ENCODE data around the gene CEP97.

The CEP97 gene

DNA sequence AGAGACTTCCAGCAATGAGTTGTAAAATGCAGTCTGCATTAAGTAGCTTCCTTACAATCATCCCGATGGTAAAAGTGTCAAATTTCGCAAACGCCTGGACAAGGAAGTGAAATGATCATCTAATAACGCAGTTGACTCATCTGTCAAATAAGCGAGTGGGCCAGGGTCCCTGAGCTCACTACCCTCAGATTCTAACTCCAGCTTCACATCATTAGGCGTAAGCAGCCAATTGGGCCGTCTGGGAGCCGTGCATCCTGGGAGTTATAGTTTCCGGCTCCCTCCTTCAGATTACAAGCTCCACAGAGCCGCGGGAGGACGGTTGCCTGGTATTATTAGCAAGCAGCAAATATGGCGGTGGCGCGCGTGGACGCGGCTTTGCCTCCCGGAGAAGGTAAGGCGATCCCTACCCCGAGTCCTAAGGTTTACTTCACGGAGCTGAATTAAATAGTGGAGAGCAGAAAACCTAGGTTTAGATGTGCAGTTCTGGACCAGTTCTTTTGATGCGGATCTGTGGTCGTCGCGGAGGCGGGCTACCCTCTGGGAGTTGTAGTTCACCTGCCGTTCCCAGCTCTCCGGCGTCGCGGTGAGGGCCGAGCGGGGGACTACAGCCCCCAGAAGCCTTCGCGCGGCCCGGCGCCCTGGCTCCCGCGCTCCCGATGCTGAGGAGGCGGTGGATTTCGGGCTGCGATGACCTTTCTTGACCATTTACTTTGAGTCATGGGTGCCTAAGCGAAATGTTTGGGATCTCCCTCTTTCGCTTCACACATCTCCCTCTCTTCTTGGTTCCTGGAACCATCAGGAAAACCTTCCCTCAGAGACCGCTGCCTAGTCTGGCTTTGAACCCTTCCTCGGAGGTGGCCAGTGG lies at the start of gene CEP97 (continued):
- TF ChIP-seq, protein P1, sequence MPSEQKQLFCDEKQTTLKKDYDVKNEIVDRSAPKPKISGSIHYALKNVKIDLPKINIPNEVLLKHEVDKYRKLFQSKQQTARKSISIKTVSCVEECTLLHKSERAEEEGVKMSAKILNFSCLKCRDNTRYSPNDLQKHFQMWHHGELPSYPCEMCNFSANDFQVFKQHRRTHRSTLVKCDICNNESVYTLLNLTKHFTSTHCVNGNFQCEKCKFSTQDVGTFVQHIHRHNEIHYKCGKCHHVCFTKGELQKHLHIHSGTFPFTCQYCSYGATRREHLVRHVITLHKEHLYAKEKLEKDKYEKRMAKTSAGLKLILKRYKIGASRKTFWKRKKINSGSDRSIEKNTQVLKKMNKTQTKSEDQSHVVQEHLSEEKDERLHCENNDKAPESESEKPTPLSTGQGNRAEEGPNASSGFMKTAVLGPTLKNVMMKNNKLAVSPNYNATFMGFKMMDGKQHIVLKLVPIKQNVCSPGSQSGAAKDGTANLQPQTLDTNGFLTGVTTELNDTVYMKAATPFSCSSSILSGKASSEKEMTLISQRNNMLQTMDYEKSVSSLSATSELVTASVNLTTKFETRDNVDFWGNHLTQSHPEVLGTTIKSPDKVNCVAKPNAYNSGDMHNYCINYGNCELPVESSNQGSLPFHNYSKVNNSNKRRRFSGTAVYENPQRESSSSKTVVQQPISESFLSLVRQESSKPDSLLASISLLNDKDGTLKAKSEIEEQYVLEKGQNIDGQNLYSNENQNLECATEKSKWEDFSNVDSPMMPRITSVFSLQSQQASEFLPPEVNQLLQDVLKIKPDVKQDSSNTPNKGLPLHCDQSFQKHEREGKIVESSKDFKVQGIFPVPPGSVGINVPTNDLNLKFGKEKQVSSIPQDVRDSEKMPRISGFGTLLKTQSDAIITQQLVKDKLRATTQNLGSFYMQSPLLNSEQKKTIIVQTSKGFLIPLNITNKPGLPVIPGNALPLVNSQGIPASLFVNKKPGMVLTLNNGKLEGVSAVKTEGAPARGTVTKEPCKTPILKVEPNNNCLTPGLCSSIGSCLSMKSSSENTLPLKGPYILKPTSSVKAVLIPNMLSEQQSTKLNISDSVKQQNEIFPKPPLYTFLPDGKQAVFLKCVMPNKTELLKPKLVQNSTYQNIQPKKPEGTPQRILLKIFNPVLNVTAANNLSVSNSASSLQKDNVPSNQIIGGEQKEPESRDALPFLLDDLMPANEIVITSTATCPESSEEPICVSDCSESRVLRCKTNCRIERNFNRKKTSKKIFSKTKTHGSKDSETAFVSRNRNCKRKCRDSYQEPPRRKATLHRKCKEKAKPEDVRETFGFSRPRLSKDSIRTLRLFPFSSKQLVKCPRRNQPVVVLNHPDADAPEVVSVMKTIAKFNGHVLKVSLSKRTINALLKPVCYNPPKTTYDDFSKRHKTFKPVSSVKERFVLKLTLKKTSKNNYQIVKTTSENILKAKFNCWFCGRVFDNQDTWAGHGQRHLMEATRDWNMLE (tag by site-specific recombination; conservative IDR thresholded peaks at IDR 0.05; ENCODE audit: low read depth), result peak; percentile 24; the same call in 1 of the 2 replicates
- TF ChIP-seq MYNN (tag by site-specific recombination; IDR thresholded peaks at IDR 0.05; ENCODE audit: borderline replicate concordance), result peak; percentile 90
- TF ChIP-seq ZNF146 (tag by site-specific recombination; IDR thresholded peaks at IDR 0.05), result no peak
- TF ChIP-seq, protein P2, sequence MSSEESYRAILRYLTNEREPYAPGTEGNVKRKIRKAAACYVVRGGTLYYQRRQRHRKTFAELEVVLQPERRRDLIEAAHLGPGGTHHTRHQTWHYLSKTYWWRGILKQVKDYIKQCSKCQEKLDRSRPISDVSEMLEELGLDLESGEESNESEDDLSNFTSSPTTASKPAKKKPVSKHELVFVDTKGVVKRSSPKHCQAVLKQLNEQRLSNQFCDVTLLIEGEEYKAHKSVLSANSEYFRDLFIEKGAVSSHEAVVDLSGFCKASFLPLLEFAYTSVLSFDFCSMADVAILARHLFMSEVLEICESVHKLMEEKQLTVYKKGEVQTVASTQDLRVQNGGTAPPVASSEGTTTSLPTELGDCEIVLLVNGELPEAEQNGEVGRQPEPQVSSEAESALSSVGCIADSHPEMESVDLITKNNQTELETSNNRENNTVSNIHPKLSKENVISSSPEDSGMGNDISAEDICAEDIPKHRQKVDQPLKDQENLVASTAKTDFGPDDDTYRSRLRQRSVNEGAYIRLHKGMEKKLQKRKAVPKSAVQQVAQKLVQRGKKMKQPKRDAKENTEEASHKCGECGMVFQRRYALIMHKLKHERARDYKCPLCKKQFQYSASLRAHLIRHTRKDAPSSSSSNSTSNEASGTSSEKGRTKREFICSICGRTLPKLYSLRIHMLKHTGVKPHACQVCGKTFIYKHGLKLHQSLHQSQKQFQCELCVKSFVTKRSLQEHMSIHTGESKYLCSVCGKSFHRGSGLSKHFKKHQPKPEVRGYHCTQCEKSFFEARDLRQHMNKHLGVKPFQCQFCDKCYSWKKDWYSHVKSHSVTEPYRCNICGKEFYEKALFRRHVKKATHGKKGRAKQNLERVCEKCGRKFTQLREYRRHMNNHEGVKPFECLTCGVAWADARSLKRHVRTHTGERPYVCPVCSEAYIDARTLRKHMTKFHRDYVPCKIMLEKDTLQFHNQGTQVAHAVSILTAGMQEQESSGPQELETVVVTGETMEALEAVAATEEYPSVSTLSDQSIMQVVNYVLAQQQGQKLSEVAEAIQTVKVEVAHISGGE (tag by site-specific recombination; conservative IDR thresholded peaks at IDR 0.05; ENCODE audit: low read depth), result no peak; the same call in 1 of the 2 replicates
- TF ChIP-seq ZNF266 (tag by site-specific recombination; IDR thresholded peaks at IDR 0.05; ENCODE audit: low read depth), result no peak
- TF ChIP-seq, protein P3, sequence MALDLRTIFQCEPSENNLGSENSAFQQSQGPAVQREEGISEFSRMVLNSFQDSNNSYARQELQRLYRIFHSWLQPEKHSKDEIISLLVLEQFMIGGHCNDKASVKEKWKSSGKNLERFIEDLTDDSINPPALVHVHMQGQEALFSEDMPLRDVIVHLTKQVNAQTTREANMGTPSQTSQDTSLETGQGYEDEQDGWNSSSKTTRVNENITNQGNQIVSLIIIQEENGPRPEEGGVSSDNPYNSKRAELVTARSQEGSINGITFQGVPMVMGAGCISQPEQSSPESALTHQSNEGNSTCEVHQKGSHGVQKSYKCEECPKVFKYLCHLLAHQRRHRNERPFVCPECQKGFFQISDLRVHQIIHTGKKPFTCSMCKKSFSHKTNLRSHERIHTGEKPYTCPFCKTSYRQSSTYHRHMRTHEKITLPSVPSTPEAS (tag by site-specific recombination; IDR thresholded peaks at IDR 0.05), result no peak
- peak; percentile 85 for TF ChIP-seq PRDM1 (tag by site-specific recombination; IDR thresholded peaks at IDR 0.05)
- TF ChIP-seq OVOL3 (tag by site-specific recombination; IDR thresholded peaks at IDR 0.05), result no peak
- TF ChIP-seq ZNF785 (tag by site-specific recombination; IDR thresholded peaks at IDR 0.05), result no peak
- TF ChIP-seq ZNF2 (tag by site-specific recombination; IDR thresholded peaks at IDR 0.05), result no peak
- TF ChIP-seq TRIM28 (IDR thresholded peaks at IDR 0.05; ENCODE audit: borderline replicate concordance, low read length), result peak; percentile 70
- TF ChIP-seq, protein P4, sequence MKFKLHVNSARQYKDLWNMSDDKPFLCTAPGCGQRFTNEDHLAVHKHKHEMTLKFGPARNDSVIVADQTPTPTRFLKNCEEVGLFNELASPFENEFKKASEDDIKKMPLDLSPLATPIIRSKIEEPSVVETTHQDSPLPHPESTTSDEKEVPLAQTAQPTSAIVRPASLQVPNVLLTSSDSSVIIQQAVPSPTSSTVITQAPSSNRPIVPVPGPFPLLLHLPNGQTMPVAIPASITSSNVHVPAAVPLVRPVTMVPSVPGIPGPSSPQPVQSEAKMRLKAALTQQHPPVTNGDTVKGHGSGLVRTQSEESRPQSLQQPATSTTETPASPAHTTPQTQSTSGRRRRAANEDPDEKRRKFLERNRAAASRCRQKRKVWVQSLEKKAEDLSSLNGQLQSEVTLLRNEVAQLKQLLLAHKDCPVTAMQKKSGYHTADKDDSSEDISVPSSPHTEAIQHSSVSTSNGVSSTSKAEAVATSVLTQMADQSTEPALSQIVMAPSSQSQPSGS (tag by site-specific recombination; IDR thresholded peaks at IDR 0.05; ENCODE audit: low read depth), result no peak
- TF ChIP-seq, protein P5, sequence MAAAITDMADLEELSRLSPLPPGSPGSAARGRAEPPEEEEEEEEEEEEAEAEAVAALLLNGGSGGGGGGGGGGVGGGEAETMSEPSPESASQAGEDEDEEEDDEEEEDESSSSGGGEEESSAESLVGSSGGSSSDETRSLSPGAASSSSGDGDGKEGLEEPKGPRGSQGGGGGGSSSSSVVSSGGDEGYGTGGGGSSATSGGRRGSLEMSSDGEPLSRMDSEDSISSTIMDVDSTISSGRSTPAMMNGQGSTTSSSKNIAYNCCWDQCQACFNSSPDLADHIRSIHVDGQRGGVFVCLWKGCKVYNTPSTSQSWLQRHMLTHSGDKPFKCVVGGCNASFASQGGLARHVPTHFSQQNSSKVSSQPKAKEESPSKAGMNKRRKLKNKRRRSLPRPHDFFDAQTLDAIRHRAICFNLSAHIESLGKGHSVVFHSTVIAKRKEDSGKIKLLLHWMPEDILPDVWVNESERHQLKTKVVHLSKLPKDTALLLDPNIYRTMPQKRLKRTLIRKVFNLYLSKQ (tag by site-specific recombination; IDR thresholded peaks at IDR 0.05; ENCODE audit: borderline replicate concordance), result no peak
- TF ChIP-seq, protein P6, sequence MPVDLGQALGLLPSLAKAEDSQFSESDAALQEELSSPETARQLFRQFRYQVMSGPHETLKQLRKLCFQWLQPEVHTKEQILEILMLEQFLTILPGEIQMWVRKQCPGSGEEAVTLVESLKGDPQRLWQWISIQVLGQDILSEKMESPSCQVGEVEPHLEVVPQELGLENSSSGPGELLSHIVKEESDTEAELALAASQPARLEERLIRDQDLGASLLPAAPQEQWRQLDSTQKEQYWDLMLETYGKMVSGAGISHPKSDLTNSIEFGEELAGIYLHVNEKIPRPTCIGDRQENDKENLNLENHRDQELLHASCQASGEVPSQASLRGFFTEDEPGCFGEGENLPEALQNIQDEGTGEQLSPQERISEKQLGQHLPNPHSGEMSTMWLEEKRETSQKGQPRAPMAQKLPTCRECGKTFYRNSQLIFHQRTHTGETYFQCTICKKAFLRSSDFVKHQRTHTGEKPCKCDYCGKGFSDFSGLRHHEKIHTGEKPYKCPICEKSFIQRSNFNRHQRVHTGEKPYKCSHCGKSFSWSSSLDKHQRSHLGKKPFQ (tag by site-specific recombination; IDR thresholded peaks at IDR 0.05), result no peak
- no peak for TF ChIP-seq ZNF548 (tag by site-specific recombination; IDR thresholded peaks at IDR 0.05)
- no peak for TF ChIP-seq ZNF596 (tag by site-specific recombination; IDR thresholded peaks at IDR 0.05)
- no peak for TF ChIP-seq ZNF223 (tag by site-specific recombination; IDR thresholded peaks at IDR 0.05)
- no peak for TF ChIP-seq KLF7 (tag by site-specific recombination; IDR thresholded peaks at IDR 0.05; ENCODE audit: borderline replicate concordance)
- TF ChIP-seq ZNF677 (tag by site-specific recombination; IDR thresholded peaks at IDR 0.05), result no peak
- TF ChIP-seq, protein P7, sequence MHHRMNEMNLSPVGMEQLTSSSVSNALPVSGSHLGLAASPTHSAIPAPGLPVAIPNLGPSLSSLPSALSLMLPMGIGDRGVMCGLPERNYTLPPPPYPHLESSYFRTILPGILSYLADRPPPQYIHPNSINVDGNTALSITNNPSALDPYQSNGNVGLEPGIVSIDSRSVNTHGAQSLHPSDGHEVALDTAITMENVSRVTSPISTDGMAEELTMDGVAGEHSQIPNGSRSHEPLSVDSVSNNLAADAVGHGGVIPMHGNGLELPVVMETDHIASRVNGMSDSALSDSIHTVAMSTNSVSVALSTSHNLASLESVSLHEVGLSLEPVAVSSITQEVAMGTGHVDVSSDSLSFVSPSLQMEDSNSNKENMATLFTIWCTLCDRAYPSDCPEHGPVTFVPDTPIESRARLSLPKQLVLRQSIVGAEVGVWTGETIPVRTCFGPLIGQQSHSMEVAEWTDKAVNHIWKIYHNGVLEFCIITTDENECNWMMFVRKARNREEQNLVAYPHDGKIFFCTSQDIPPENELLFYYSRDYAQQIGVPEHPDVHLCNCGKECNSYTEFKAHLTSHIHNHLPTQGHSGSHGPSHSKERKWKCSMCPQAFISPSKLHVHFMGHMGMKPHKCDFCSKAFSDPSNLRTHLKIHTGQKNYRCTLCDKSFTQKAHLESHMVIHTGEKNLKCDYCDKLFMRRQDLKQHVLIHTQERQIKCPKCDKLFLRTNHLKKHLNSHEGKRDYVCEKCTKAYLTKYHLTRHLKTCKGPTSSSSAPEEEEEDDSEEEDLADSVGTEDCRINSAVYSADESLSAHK (tag by site-specific recombination; IDR thresholded peaks at IDR 0.05), result 0 out of 2 replicates have a peak, but pooled peaks have one; percentile 27
- no peak for TF ChIP-seq SP7 (tag by site-specific recombination; IDR thresholded peaks at IDR 0.05)
- TF ChIP-seq ZNF37A (tag by site-specific recombination; IDR thresholded peaks at IDR 0.05), result no peak

Measured in HEK293 (cell line).